Muscle of back (tissue), 11 donors: Measurements from ENCODE around the gene CAMK2B. TPM values are rescaled to one million over a fixed set of nuclear protein-coding genes. Genes with fewer than 3 reads are reported as not detected.
A peak's percentile ranks its signal among the peaks of the same experiment; 100 is the strongest.
"Not testable (repeated sequence)": the region's sequence is repeated elsewhere in the genome, so short reads cannot be mapped to it uniquely, and the experiment has no call there.

ENCODE experiments used
- DNase-seq, 3 donors: peaks; one replicate each; pipeline versions ENCODE4 v3.0.0 to v3.0.0-alpha.2; 2013
- polyA plus RNA-seq, 10 donors: library from polyadenylated mRNA; unstranded; fragments of 120-200 nt; gene quantifications; one replicate each; pipeline ENCODE4 v1.2.1, GENCODE V29; 2013; ENCODE audit not compliant: insufficient read length in 10 of 10

The CAMK2B gene
- polyA plus RNA-seq, 10 donors = 4.0 to 19.0 (median 12.2) TPM

DNA sequence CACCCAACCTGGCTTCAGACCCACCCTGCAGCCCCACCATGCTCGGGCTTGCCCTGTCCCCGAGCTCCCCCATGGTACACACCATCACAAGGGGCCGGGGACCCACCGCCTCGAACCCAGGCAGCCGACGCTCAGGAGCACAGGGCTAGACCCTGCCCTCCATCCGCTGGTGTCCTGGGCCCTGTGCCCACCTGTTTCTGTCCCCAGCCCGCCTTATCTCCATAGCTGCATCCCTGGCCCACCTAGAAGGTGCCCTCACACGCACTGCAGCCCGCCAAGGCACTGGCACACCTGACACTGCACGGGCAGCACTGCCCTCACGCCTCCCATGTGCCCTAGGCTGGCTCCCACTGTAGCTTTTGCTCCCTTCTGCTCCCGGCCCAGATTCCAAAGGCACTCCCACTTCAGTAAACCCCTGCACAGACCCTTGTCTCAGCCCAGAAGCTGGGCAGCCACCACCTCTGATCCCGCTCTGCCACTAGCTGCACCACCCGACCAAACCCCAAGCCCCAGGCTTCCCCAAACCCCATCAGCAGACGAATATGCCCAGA, 107.5 kb downstream of the CAMK2B start:
- no peak for DNase-seq

DNA sequence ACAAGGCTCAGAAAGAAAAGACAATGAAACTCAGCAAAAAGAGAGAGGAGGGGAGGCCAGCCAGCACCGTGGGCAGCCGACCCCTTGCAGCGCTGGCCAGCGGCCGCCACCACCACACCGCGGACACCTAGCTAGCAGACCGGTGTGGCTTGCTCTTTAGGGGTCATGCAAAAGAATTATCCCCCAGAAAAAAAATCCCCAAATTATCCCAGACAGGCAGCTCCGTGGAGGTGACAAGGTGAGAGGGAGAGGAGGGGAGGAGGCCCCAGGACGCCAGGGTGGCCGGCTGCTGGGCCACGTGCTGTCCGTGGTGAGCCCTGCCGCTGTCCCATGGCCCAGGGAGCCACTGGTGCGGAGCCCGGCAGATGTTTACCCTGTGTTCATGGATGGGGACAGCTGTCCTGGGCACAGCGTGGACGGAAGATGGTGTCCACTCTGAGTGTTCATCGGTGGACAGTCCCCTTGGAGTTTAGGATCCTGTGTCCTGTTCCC, 108.1 kb downstream of the CAMK2B start:
- DNase-seq = no peak

DNA sequence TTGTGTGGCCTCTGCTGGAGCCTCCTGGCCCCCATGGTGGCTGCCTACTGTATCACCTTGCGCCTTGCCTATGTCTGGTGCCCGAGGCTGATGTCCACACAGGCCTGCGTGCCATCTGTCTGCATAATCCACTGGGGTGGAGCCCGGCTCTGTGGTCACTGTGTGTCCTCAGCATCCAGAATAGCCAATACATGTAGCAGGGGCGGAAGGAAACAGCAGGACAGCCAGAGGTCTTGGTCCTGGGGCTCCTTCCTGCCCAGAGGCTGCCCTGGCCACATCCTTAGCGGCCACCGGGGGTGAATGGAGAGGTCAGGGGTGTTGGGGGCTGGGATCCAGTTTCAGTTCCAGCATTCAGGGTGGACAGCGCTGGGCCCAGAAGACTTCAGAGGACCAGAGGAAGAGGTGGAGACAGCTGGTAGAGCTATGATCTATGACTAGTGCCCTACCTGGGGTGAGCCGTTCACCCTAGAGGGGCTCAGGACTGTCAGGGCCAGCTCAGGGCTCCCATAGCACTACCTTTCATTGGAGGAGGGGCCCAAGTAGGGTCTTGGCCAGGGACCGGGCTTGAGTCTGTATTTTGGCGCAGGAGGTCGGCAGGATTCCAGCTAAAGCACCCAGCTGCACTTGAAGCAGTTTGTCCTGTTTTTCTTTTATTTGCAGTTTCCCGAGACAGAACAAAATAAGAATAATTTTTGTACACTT, 108.7 kb downstream of the CAMK2B start:
- DNase-seq = peak in 1 of 3 donors; percentile 62

DNA sequence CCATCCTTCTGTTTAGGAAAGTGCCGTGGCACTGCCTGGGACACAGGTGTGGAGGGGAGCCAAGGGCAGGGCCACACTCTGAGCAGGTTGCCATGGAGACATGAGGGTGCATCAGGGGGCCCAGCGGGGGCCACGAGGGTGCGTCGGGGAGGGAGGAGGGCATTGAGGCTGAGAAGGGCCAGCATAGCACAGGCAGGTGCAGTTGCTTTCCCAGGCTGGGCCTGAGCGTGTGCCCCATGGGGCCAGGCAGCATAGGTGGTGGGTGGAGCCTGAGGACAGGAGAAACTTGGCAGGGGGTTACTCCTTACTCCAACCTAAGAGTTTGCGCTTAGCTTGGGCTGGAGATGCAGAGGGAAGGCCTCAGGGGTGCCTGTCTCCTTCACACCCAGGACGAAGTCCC, 109.4 kb downstream of the CAMK2B start:
- no peak for DNase-seq

DNA sequence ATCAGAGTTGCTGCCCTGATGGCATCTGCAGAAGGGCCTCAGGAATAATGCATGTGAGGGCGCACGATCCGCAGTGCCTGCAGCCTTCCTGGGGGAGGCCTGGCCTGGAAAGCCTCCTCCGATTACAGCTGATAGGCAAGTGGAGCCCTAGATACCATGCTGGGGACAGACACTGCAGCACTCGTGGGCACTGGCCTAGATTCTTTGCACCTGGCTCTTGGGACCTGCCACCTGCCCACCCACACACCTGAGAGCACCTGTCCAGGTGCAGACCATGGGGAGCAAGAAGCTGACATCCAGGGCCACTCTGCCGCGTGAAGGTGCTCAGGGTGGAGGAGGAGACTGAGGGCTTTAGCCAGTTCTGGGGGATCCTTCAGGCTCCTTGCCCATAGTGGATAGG, 109.9 kb downstream of the CAMK2B start:
- no peak for DNase-seq

DNA sequence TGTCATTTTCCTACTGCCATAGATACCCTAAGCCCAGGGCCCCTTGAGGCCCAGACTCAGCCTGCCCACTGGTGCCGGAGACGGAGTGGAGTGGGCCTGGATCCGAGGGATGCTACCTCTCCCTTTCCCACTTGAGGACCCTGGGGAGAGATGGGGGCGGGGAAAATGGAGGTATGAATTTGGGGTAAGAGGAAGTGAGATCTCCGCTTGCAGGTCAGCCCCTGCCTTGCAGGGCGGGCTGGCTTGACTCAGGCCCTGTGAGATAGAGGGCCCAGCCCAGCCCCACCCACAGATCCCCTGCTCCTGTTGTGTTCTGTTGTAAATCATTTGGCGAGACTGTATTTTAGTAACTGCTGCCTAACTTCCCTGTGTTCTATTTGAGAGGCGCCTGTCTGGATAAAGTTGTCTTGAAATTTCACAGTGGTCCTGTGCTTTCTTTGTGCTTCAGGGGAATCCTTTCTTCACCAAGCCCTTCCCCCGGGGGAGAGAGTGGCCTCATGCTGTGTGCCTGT, 111.5 kb downstream of the CAMK2B start:
- no peak for DNase-seq

DNA sequence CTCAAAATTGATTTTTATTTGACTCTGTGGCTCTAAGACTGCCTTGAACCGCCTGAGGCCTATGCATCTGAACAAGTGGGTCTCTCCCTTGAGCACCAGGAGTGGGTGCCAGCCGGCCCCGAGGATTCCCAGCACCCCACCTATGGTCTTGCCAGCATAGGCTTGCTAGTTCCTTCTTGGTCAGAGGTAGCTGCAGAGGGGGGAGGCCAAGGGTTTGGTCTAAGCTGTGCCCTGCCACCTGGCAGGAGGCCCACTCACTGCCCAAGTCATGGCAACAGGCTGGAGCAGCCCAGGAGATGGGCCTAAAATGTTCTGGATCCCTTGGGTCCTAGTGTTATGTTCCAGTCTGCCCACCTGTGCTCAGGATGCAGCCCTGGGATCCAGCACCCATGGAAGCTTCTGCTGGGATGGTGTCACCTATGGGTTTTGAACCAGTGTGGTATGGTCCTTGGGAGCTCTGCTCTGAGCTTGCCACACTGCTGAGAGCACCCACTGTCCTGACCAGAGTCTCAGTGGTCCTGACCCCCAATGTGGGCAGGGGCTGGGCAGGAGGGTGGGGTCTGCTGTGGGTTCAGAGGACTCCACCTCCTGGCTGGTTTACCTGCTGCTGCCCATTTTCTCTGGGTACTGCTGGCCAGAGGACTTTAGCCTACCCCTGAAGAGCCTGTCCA, 112.1 kb downstream of the CAMK2B start:
- DNase-seq = no peak

DNA sequence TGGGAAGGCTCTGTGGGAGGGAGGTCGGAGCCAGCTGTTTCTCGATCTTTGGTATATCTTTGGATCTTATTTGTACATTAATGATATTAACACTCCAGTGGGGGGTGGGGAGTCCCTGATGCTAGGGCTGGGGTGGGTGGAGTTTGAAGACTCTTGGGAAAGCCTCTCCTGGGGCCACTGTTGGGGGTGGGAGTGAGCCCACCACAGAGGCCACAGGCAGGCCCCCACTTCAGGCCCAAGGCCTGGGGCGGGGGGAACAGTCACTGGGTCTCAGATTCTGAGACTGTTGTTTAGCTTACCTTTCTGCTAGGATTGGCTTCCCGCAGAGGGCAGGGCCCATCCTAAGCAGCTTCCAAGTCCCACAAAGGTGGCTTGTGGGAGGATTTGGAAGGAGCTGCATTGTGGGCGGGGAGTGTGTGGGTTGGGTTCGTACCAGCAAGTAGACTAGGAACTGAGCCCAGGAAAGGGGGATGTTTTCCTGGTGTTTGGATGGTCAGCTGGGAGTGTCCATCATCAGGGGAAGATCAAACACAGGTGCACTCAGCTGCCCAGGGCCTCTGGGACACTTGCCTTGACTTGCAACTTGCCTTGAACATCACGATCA, 112.7 kb downstream of the CAMK2B start:
- DNase-seq = peak in 1 of 3 donors; percentile 30

DNA sequence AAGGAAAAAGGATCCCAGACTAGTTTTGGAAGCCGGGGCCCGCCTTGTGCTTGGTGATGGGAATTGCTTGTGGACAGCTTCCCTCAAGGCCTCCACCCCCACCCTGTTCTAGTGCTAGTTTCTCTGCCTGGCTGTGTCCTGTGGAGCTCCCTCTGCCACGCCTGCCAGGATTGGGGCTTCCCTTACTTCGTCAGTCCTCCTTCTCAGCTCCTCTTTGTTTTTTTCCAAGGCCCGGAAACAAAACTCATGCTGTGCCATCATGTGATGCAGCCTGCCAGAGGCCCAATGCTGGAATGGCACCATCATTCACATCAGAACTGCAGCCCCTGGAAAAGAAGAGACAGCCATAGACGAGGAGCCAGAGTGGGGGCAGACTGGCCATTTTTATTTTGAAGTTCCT, 113.4 kb downstream of the CAMK2B start:
- no peak for DNase-seq

DNA sequence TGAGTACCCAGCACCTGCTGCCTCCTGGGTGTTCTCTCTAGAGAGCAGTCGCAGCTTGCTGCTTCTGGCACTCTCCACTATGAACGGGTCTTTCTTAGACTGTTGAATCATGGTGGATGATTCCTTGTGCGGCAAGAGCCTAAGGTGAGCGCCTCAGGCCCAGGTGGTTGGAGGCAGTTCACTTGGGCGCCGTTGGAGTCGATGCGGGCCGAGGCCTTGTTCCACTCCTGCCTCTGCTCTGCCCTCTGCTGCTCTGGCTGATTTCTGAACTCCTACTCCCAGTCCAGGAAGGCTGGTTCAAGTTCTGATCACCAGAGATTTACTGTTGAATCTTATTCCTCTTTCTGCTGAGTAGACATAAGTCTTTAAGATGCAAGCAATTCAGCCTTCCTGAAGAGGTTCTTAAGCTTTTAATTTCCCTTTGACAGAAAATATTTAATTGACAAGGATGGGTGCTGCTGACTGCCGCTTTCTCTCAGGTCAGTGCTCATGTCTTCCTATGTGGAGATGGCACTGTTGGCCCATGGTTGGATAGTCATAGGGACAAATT, 114.2 kb downstream of the CAMK2B start:
- no peak for DNase-seq

DNA sequence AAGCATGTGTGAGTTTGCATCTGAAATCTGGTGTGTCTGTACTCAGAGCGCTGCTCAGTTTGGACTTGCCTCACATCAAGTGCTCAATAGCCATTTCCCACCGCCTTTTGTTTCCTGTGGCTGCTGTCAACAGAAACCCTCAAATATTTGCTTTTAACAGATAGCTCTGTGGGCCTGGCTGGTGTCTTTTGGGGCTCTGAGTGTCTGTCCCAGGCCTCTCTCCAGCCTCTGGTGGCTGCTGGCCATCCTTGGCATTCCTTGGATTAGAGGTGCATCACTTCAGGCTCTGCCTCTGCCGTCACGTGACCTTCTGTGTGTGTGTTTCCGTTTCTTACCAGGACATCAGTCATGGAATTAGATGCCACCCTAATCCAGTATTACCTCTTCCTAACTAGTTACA, 115.3 kb downstream of the CAMK2B start:
- DNase-seq = no peak

DNA sequence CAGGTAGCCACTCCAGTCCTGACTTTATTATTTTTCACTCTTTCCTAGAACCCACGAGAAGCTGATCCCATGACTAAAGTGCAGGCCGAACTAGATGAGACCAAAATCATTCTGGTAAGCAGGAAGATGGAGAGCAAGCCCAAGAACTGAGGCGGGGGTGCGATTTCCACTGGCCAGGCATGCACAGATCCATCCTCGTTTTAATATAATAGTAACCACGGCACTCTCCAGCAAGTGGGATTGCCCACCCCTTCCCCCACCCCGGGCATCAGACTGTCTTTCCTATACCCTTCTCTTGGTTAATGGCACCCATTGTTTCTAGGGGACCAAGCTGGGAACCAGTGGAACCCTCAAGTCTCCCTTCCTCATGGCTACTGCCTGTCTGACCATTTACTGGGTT, 117.3 kb downstream of the CAMK2B start:
- DNase-seq = no peak

DNA sequence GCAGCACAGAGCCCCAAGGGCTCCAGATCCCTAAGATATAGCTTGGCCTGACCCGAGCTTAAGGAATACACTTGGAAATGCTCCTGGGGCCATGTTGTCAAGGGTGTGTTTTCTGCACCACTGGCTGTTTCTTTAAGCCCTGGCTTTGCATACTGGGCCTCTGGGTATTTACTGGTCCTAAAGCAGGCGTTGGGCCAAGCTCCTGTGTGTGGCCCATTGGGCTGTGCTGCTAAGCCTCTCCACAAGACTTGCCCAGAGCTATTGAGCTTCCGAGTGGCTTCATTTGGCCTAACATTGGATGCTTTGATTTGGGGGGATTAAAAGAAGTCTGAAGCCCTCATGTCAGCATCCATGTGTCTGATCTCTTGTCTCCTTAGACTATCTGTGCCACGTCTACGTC, 119.4 kb downstream of the CAMK2B start:
- no peak for DNase-seq

DNA sequence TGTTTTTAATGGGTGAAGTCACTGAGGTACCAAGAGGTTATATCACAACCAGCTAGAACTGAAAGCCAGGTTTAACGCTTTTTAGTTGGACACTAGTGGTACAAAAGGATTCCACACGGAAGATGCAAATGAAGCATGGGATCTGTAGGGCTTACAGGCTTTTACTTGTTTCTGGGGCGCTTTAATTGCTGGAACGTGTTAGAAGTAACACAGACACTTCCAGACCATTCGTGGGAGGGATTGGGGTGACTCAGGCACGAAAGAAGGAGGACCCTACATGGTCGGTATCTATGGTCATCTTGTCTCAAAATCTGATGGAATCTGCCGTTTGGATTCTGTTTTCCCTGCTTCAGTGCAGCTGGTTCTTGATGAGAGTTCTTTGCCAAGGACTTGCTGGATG, 123.6 kb downstream of the CAMK2B start:
- no peak for DNase-seq

DNA sequence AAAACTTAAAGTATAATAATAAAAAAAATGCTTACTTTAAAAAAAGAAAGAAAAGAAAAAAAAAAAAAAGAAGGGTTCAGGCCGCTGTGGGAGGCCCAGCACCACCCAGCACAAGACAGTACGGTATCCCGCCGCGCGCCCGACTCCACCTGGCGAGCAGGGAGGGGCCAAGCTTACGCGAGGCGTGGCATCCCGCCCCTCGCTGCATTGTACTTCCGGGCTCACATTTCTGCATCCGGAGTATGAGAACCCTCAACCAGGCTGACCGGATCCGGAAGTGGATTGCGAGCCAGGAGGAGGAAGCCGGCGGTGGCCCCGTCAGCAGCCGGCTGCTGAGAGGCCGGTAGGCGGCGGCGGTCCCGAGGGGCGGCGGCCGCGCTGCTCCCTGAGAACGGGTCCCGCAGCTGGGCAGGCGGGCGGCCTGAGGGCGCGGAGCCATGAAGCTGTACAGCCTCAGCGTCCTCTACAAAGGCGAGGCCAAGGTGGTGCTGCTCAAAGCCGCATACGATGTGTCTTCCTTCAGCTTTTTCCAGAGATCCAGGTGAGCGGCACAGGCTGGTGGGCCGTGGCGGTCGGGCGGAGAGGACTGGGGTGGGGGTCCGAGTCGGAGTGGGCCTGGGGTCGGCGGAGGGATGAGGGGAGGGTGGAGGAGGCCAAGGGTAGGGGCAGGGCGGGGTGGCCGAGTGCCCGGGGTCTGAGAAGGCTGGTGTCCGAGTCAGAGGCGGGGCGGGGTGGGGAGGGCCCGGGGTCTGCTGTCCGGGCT, 124.5 kb downstream of the CAMK2B start, which contains the start of gene YKT6:
Gene YKT6 (plus strand): TSS at position 280 of the 763 bp plus-strand sequence. CDS start 158 bp downstream, at position 438.
- peak; percentile 95 to 96 (median 95) for DNase-seq

DNA sequence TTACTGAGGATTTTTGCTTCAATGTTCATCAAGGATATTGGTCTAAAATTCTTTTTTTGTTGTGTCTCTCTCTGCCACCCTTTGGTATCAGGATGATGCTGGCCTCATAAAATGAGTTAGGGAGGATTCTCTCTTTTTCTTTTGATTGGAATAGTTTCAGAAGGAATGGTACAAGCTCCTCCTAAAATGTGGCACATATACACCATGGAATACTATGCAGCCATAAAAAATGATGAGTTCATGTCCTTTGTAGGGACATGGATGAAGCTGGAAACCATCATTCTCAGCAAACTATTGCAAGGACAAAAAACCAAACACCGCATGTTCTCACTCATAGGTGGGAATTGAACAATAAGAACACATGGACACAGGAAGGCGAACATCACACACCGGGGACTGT, 125.2 kb downstream of the CAMK2B start:
- not testable (repeated sequence) for DNase-seq

DNA sequence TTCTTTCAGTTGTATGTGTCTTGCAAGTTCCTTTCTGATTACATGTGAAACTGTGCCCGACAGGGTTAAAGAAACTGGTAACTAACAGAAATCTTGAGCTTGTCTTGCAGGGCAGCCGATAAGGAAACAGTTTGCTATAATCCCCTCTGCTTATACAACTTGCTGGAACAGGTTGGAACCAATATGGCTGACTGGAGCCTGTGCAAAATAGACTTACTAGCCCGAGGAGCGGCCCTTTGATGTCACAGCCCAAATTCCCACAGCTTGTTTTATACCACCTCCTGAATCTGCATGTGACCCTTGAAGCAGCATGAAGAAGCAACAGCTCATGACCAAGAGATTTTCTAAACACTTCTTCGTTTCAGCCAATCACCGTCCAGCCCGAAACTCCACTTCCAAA, 127.9 kb downstream of the CAMK2B start:
- no peak for DNase-seq

DNA sequence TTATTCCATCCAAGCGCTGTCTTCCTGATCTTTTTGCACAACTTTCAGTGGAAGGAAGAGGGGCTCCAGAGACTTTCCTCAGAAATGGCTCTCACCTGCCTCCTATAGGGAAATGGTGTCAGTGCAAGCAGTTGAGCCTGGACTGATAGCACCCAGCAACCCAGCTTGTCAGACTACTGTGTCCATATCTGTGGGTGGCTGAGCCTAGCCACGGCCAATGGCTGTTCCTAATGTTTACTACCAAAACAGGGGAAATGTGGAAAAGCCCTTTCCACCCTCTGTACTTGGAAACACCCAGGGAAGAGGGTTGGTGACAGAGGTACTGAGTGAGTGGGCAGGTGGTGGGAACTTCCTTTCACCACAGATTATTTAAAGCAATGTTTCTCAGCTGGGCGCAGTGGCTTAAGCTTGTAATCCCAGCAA, 128.9 kb downstream of the CAMK2B start:
- DNase-seq = peak; percentile 41 to 70 (median 56)

DNA sequence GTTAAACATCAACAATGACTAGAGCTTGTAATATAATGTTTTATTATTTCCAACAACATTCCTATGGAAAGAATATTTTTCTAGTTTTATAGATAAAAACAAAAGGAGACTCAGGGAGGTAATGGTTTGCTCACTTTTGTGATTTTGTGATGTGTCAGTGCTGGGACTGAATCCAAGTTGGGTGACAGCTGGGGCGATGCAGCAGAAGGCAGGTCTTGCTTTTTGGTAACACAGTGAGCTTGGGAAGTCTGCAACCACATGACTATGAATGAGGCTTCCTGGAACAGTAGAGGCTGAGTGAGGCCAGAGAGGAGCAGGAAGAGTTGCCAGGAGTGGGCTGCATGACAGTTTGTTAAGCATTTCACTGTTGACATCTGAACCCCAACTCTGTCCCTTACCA, 129.5 kb downstream of the CAMK2B start:
- peak in 2 of 3 donors; percentile 27 to 31 for DNase-seq

DNA sequence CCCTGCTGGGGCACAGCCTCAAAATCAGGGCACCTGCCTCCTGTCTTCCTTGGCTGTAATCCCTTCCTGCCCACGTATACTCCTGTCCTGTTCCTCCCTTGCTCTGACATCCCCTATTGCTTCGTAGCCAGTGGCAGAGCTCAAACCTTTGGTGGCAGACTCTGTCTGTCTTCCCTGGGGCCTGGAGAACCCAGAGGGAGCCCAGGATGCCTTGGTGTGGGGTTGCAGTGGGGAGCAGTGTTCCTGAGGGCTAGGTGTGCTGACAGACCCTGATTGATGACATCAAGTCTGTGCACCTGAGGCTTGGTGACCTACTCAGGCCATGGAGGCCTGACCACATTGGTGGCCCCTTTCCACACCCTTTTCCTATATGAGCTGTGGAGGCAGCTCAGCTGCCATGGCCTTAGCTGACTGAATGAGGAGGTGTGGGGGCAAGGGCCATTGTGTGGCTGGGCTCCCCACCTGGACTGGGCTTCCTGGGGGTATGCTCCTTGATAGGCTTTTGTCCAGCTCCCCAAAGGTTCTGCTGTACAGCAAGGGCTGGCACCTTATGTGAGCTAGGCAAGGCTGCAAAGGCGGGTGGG, 130.7 kb downstream of the CAMK2B start:
- no peak for DNase-seq

DNA sequence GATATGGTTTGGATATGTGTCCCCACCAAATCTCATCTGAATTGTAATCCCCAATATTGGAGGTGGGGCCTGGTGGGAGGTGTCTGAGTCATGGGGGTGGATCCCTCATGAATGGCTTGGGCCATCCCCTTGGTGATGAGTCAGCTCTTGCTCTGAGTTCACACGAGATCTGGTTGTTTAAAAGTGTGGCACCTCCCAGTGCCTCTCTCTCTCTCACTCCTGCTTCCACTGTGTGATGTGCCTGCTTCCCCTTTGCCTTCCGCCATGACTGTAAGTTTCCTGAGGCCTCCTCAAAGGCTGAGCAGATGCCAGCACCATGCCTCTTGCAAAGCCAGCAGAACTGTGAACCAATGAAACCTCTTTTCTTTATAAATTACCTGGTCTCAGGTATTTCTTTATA, 131.3 kb downstream of the CAMK2B start:
- DNase-seq = no peak
